GM23338 (cell line): ENCODE results near the gene COLEC12.

Experiments
- POLR2AphosphoS5 ChIP-seq: IDR thresholded peaks from 2 replicates; pipeline ENCODE4 v1.6.1; 2016; ENCODE audit warnings: antibody characterized with exemption, low read depth
- ZNF114 ChIP-seq: fragments of 250-450 bp; sonication (Bioruptor Pico); IDR thresholded peaks from 2 replicates; pipeline ENCODE4 v1.5.0; 2020; ENCODE audit warnings: mild to moderate bottlenecking, moderate library complexity
- TF ChIP-seq, protein P1 (sequence below), 2 experiments: fragments of 200-600 bp in 1 of 2; sonication (generic) in 1 of 2; conservative IDR thresholded peaks; 2 replicates each; pipeline versions ENCODE4 v1.5.1 to v1.6.1; 2016 to 2017; ENCODE audit warnings: antibody characterized with exemption in 2 of 2, low read depth in 2 of 2, mild to moderate bottlenecking in 2 of 2, moderate library complexity in 1 of 2

GRCh38 chr18:335733-336132 lies 164.8 kb downstream of the COLEC12 start:
- TF ChIP-seq, protein P1, sequence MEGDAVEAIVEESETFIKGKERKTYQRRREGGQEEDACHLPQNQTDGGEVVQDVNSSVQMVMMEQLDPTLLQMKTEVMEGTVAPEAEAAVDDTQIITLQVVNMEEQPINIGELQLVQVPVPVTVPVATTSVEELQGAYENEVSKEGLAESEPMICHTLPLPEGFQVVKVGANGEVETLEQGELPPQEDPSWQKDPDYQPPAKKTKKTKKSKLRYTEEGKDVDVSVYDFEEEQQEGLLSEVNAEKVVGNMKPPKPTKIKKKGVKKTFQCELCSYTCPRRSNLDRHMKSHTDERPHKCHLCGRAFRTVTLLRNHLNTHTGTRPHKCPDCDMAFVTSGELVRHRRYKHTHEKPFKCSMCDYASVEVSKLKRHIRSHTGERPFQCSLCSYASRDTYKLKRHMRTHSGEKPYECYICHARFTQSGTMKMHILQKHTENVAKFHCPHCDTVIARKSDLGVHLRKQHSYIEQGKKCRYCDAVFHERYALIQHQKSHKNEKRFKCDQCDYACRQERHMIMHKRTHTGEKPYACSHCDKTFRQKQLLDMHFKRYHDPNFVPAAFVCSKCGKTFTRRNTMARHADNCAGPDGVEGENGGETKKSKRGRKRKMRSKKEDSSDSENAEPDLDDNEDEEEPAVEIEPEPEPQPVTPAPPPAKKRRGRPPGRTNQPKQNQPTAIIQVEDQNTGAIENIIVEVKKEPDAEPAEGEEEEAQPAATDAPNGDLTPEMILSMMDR (conservative IDR thresholded peaks at IDR 0.05; ENCODE audit: low read depth in 2 of 2), result no peak
- no peak for TF ChIP-seq POLR2AphosphoS5
- TF ChIP-seq ZNF114 (CRISPR knock-in tag), result no peak
